ENCODE data around the gene SOBP. TPM values are rescaled to one million over a fixed set of nuclear protein-coding genes. Genes with fewer than 3 reads are reported as not detected.

SOBP gene
- total RNA-seq, 1 experiment from 2014 or later, result 10.1 TPM

DNA sequence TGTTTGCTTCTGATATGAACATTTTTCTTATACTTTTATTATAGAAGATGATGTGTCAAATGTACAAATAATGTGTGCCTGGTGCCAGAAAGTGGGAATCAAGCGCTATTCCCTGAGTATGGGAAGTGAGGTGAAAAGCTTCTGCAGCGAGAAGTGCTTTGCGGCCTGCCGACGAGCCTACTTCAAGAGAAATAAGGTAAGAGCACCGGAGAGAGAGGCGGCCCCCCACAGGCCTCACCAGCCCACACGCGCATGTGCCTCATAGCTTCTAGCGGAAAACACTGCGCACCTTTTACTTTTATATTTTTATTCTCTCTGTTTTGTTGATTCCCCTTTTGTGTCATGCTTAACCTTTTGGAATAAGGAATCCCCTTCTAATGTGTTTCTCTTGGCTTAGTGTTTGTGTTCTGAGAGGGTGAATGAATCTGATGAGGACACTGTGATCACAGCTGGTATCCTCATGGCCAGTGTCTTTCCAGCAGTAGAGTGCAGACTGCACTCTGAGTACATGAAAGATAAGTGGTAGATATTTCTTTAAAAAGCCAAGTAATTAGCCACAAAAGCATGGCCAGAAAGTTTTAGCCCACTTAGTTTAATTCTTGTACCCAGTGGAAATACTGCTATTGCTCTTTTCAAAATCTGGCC is 43.6 kb downstream of the SOBP start:
- ChIA-PET CTCF (interaction anchor here (0.6 to 0.8 kb wide), 5 partner anchors 15 to 499 kb away, joined by 3 to 6 read pairs (median 4); no protein-coding TSS in a partner anchor), POLR2A (interaction anchor here (0.6 kb wide), 1 partner anchor 302 kb away, joined by 3 read pairs; no protein-coding TSS in a partner anchor)
- H3K9me3 Mint-ChIP-seq, result no peaks in the 10 kb centered on the region
- TF ChIP-seq CREM (CRISPR knock-in tag; IDR thresholded peaks at IDR 0.05) (no peak), HMGXB4 (CRISPR knock-in tag; IDR thresholded peaks at IDR 0.05) (no peak), ATF3 (CRISPR knock-in tag; conservative IDR thresholded peaks at IDR 0.05) (no peak), E2F4 (CRISPR knock-in tag; IDR thresholded peaks at IDR 0.05; ENCODE audit: borderline replicate concordance, low read depth) (no peak), ZNF416 (CRISPR knock-in tag; IDR thresholded peaks at IDR 0.05) (no peak), RELA (CRISPR knock-in tag; IDR thresholded peaks at IDR 0.05; ENCODE audit: borderline replicate concordance) (no peak), JAZF1 (CRISPR knock-in tag; IDR thresholded peaks at IDR 0.05) (no peak), FOXJ3 (CRISPR knock-in tag; IDR thresholded peaks at IDR 0.05; ENCODE audit: borderline replicate concordance) (no peak), OVOL2 (CRISPR knock-in tag; IDR thresholded peaks at IDR 0.05; ENCODE audit: borderline replicate concordance) (no peak), TEAD1 (CRISPR knock-in tag; IDR thresholded peaks at IDR 0.05) (no peak)
- TF ChIP-seq, protein P1, sequence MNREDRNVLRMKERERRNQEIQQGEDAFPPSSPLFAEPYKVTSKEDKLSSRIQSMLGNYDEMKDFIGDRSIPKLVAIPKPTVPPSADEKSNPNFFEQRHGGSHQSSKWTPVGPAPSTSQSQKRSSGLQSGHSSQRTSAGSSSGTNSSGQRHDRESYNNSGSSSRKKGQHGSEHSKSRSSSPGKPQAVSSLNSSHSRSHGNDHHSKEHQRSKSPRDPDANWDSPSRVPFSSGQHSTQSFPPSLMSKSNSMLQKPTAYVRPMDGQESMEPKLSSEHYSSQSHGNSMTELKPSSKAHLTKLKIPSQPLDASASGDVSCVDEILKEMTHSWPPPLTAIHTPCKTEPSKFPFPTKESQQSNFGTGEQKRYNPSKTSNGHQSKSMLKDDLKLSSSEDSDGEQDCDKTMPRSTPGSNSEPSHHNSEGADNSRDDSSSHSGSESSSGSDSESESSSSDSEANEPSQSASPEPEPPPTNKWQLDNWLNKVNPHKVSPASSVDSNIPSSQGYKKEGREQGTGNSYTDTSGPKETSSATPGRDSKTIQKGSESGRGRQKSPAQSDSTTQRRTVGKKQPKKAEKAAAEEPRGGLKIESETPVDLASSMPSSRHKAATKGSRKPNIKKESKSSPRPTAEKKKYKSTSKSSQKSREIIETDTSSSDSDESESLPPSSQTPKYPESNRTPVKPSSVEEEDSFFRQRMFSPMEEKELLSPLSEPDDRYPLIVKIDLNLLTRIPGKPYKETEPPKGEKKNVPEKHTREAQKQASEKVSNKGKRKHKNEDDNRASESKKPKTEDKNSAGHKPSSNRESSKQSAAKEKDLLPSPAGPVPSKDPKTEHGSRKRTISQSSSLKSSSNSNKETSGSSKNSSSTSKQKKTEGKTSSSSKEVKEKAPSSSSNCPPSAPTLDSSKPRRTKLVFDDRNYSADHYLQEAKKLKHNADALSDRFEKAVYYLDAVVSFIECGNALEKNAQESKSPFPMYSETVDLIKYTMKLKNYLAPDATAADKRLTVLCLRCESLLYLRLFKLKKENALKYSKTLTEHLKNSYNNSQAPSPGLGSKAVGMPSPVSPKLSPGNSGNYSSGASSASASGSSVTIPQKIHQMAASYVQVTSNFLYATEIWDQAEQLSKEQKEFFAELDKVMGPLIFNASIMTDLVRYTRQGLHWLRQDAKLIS (CRISPR knock-in tag; IDR thresholded peaks at IDR 0.05; ENCODE audit: borderline replicate concordance), result no peak
- DNase-seq (ENCODE audit: low spot score) (no peak), ATAC-seq (peak; percentile 47)
- peaks cover 66% of the 10 kb centered on the region for H3K4me1 Mint-ChIP-seq
- no peaks in the 10 kb centered on the region for H3K36me3 Mint-ChIP-seq
- peak overlapping the region; percentile 33; the same call in 1 of the 2 replicates for H3K27ac Mint-ChIP-seq
- H3K4me3 Mint-ChIP-seq, result no peak overlapping the region
- H3K27me3 Mint-ChIP-seq (ENCODE audit: low read depth), result no peaks in the 10 kb centered on the region

DNA sequence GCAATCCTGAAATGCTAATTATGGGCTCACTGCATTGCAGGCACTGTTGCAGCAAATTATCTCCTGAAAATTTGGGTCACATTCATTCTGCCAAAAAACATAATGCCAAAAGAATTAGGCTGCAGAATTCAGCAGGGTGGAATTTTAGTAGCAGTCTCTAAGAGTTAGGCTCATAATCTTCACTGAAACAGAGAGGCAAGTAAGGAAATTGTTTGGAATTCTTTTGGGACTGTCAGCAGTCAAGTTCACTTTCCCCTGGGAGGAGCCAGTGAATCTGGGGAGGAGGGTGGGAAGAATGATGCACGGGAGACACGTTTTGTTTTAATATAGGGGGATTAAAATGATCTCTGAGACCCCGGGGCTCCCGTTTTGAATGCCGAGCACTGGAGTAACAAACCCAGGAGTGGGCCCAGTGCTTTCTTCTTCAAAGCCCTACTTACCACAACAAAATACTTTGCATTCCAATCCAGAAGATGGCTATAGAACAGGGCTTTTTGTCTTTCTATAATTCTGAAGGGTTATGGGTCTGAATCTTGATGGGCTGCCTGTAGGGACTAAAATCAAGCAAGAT is 44.7 kb downstream of the SOBP start:
- Mint-ChIP-seq H3K4me1 (peaks cover 74% of the 10 kb centered on the region), H3K9me3 (no peaks in the 10 kb centered on the region), H3K27me3 (ENCODE audit: low read depth) (no peaks in the 10 kb centered on the region), H3K27ac (no peak overlapping the region; the same call in 1 of the 2 replicates), H3K4me3 (no peak overlapping the region), H3K36me3 (no peaks in the 10 kb centered on the region)
- POLR2A ChIA-PET, result no interaction called here
- peak; percentile 66 for ATAC-seq
- CTCF ChIA-PET, result no interaction called here
- DNase-seq (ENCODE audit: low spot score), result no peak
- no peak for TF ChIP-seq TP53 (CRISPR knock-in tag; IDR thresholded peaks at IDR 0.05)
- TF ChIP-seq, protein P2, sequence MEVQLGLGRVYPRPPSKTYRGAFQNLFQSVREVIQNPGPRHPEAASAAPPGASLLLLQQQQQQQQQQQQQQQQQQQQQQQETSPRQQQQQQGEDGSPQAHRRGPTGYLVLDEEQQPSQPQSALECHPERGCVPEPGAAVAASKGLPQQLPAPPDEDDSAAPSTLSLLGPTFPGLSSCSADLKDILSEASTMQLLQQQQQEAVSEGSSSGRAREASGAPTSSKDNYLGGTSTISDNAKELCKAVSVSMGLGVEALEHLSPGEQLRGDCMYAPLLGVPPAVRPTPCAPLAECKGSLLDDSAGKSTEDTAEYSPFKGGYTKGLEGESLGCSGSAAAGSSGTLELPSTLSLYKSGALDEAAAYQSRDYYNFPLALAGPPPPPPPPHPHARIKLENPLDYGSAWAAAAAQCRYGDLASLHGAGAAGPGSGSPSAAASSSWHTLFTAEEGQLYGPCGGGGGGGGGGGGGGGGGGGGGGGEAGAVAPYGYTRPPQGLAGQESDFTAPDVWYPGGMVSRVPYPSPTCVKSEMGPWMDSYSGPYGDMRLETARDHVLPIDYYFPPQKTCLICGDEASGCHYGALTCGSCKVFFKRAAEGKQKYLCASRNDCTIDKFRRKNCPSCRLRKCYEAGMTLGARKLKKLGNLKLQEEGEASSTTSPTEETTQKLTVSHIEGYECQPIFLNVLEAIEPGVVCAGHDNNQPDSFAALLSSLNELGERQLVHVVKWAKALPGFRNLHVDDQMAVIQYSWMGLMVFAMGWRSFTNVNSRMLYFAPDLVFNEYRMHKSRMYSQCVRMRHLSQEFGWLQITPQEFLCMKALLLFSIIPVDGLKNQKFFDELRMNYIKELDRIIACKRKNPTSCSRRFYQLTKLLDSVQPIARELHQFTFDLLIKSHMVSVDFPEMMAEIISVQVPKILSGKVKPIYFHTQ (CRISPR knock-in tag; IDR thresholded peaks at IDR 0.05), result no peak
- TF ChIP-seq E2F4 (CRISPR knock-in tag; IDR thresholded peaks at IDR 0.05; ENCODE audit: borderline replicate concordance, low read depth), result no peak
- TF ChIP-seq NFATC4 (CRISPR knock-in tag; IDR thresholded peaks at IDR 0.05), result no peak
- no peak for TF ChIP-seq CTCF (IDR thresholded peaks at IDR 0.05)
- TF ChIP-seq JUN (CRISPR knock-in tag; IDR thresholded peaks at IDR 0.05), result no peak
- no peak for TF ChIP-seq ATF3 (CRISPR knock-in tag; conservative IDR thresholded peaks at IDR 0.05)
- no peak for TF ChIP-seq IRF1 (CRISPR knock-in tag; IDR thresholded peaks at IDR 0.05)
- TF ChIP-seq CREM (CRISPR knock-in tag; IDR thresholded peaks at IDR 0.05), result no peak
- no peak for TF ChIP-seq FOXJ3 (CRISPR knock-in tag; IDR thresholded peaks at IDR 0.05; ENCODE audit: borderline replicate concordance)
- no peak for TF ChIP-seq TCF7 (CRISPR knock-in tag; IDR thresholded peaks at IDR 0.05; ENCODE audit: low read depth)

Data from WTC11 (cell line).